SK-N-SH (cell line): Measurements from ENCODE around the gene ZNF484. TPM values are rescaled to one million over a fixed set of nuclear protein-coding genes. Genes with fewer than 3 reads are reported as not detected.

Experiments used
- CTCF ChIA-PET: fragments of 300-600, 350-600 bp; formaldehyde crosslinking; extraction: SDS; loops from one replicate; lab custom pipeline; 2021; lab: Yijun Ruan, JAX
- POLR2A ChIA-PET: fragments of 350-600 bp; sonication (Branson Sonifier 250); formaldehyde crosslinking; extraction: SDS; loops from one replicate; lab custom pipeline; 2020; ENCODE audit warnings: antibody characterized with exemption, inconsistent platforms; lab: Yijun Ruan, JAX
- DNase-seq: peaks from one replicate; pipeline ENCODE4 v3.0.0; 2012
- H2AFZ ChIP-seq: fragments of 200-600 bp; sonication (generic); 2 replicates; pipeline ENCODE4 v1.8.1; 2016; ENCODE audit warnings: antibody characterized with exemption, mild to moderate bottlenecking, low read depth
- H3F3A ChIP-seq: fragments of 200-600 bp; sonication (generic); replicated peaks from 2 replicates; pipeline ENCODE3; 2016; ENCODE audit warnings: antibody characterized with exemption, mild to moderate bottlenecking; ENCODE audit not compliant: insufficient read depth
- H3K27ac ChIP-seq, 2 experiments: fragments of 200-500 bp in 1 of 2; fragments of 200-600 bp in 1 of 2; sonication (Bioruptor generic) in 1 of 2; sonication (generic), shearing (Covaris generic) in 1 of 2; 2 replicates each; pipeline versions ENCODE4 v1.5.1 to v1.6.1; 2014 to 2016; ENCODE audit warnings: low read depth in 2 of 2, inconsistent platforms in 1 of 2, low read length in 1 of 2, mild to moderate bottlenecking in 1 of 2, mixed read lengths in 1 of 2
- H3K27me3 ChIP-seq: fragments of 200-600 bp; sonication (generic), shearing (Covaris generic); 2 replicates; pipeline ENCODE4 v1.6.1; 2016; ENCODE audit warnings: mixed run types; ENCODE audit not compliant: insufficient read depth
- H3K36me3 ChIP-seq, 2 experiments: fragments of 200-500 bp in 1 of 2; fragments of 200-600 bp in 1 of 2; sonication (Bioruptor generic) in 1 of 2; sonication (generic) in 1 of 2; replicated peaks in 1 of 2; 2 replicates each; pipeline versions ENCODE3 to v1.5.1; 2014 to 2016; ENCODE audit warnings: low read length in 1 of 2, mild to moderate bottlenecking in 1 of 2; ENCODE audit not compliant: insufficient read depth in 2 of 2, control insufficient read depth in 1 of 2
- H3K4me1 ChIP-seq, 2 experiments: fragments of 200-500 bp in 1 of 2; fragments of 200-600 bp in 1 of 2; sonication (Bioruptor generic) in 1 of 2; sonication (generic), shearing (Covaris generic) in 1 of 2; 2 replicates each; pipeline versions ENCODE4 v1.5.1 to v1.6.1; 2014 to 2016; ENCODE audit warnings: low read depth in 1 of 2, low read length in 1 of 2, mixed run types in 1 of 2; ENCODE audit not compliant: insufficient read depth in 2 of 2, control insufficient read depth in 1 of 2
- H3K4me2 ChIP-seq: fragments of 200-600 bp; sonication (generic), shearing (Covaris generic); 2 replicates; pipeline ENCODE4 v1.6.1; 2017; ENCODE audit warnings: mixed run types
- H3K4me3 ChIP-seq, 2 experiments: fragments of 200-500 bp in 1 of 2; fragments of 200-600 bp in 1 of 2; sonication (Bioruptor generic) in 1 of 2; sonication (generic), shearing (Covaris generic) in 1 of 2; 2 replicates each; pipeline versions ENCODE4 v1.5.1 to v1.8.1; 2014 to 2016; ENCODE audit warnings: low read depth in 2 of 2, inconsistent platforms in 1 of 2, low read length in 1 of 2, mild to moderate bottlenecking in 1 of 2, mixed read lengths in 1 of 2, moderate library complexity in 1 of 2
- H3K79me2 ChIP-seq: fragments of 200-600 bp; sonication (generic); 2 replicates; pipeline ENCODE4 v1.8.1; 2017; ENCODE audit warnings: mild to moderate bottlenecking; ENCODE audit not compliant: insufficient read depth
- H3K9ac ChIP-seq: fragments of 200-600 bp; sonication (generic); 2 replicates; pipeline ENCODE4 v1.6.1; 2017; ENCODE audit warnings: mixed run types
- H3K9me2 ChIP-seq: fragments of 200-600 bp; sonication (generic); 2 replicates; pipeline ENCODE4 v1.6.1; 2017; ENCODE audit warnings: mixed run types
- H3K9me3 ChIP-seq: fragments of 200-600 bp; sonication (generic); 2 replicates; pipeline ENCODE4 v1.6.1; 2017; ENCODE audit warnings: mixed run types, mild to moderate bottlenecking, moderate library complexity
- H4K20me1 ChIP-seq: fragments of 200-600 bp; sonication (generic); 2 replicates; pipeline ENCODE4 v1.6.1; 2017; ENCODE audit warnings: mild to moderate bottlenecking, mixed run types; ENCODE audit not compliant: insufficient read depth
- CHD2 ChIP-seq: fragments of 150-350 bp; IDR thresholded peaks from 2 replicates; pipeline ENCODE4 v1.6.1; 2018; ENCODE audit warnings: low read length; ENCODE audit not compliant: partially characterized antibody
- FOXJ3 ChIP-seq: sonication (generic); formaldehyde crosslinking; IDR thresholded peaks from 2 replicates; pipeline ENCODE4 v1.5.1; 2020; ENCODE audit warnings: mild to moderate bottlenecking, missing genetic modification reagents
- JUND ChIP-seq: IDR thresholded peaks from 2 replicates; pipeline ENCODE4 v1.4.0; 2012
- NFIC ChIP-seq: IDR thresholded peaks from 2 replicates; pipeline ENCODE4 v1.4.0; 2012; ENCODE audit warnings: borderline replicate concordance
- POLR2AphosphoS5 ChIP-seq: IDR thresholded peaks from 2 replicates; pipeline ENCODE4 v1.6.1; 2012; ENCODE audit warnings: low read depth, low read length
- RFX5 ChIP-seq: IDR thresholded peaks from 2 replicates; pipeline ENCODE4 v1.6.1; 2012; ENCODE audit warnings: mild to moderate bottlenecking, improper control_type of control experiment, low read length
- RXRA ChIP-seq: IDR thresholded peaks from 2 replicates; pipeline ENCODE4 v1.4.0; 2012; ENCODE audit warnings: low read depth, mild to moderate bottlenecking, borderline replicate concordance
- USF2 ChIP-seq: fragments of 150-350 bp; IDR thresholded peaks from 2 replicates; pipeline ENCODE4 v1.6.1; 2017; ENCODE audit warnings: antibody characterized with exemption, low read length, low read depth, borderline replicate concordance
- YY1 ChIP-seq: IDR thresholded peaks from 2 replicates; pipeline ENCODE4 v1.4.0; 2012; ENCODE audit warnings: low read depth, mild to moderate bottlenecking
- WGBS: methylation state at CpG from one replicate; pipeline ENCODE4 v1.1.6; 2017; ENCODE audit warnings: low lambda C conversion rate; 5-methylcytosine and 5-hydroxymethylcytosine counted together
- polyA plus RNA-seq, 3 experiments: library from polyadenylated mRNA; depleted of rRNA; stranded (reverse); fragments of >200 nt; gene quantifications; 2 replicates each; pipeline ENCODE4 v1.2.3, GENCODE V29; 2012
- TF ChIP-seq, protein P1 (sequence below): fragments of 200-600 bp; sonication (generic); IDR thresholded peaks from 2 replicates; pipeline ENCODE4 v1.6.1; 2017; ENCODE audit warnings: antibody characterized with exemption, mild to moderate bottlenecking, moderate library complexity
- TF ChIP-seq, protein P2 (sequence below): IDR thresholded peaks from 2 replicates; pipeline ENCODE4 v1.4.0; 2012; ENCODE audit warnings: low read depth, borderline replicate concordance

ZNF484 gene
- polyA plus RNA-seq, 1 of the 3 experiments (the other 2 are of a cell fraction) = 0.79 TPM

DNA sequence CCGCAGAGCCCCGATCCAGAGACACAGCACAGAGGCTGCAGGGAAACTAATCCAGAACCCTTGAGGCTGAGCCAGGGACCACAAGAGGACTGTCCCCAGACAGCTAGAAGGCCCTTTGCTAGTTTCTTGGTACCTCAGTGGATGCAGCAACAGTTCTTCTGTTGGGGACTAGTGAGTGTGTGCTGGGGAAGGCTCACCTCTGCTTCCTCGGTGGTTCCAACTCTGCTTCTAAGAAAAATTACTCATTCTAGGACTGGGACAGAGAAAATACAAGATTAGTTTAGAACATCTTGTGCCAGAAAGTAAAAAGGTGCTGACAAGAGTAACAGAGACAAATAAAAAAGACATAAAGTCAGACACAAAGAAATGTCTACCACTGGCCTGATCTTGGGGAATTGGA, 19.5 kb upstream of the ZNF484 start:
- WGBS = 57% methylated on average over 2 of the region's 3 CpGs
- Histone ChIP-seq H3F3A (no peaks in the 10 kb centered on the region), H3K4me2 (no peak overlapping the region), H3K4me3 (no peak overlapping the region), H4K20me1 (no peaks in the 10 kb centered on the region), H3K9ac (no peak overlapping the region), H2AFZ (no peak overlapping the region), H3K27me3 (no peaks in the 10 kb centered on the region), H3K79me2 (no peaks in the 10 kb centered on the region), H3K36me3 (no peaks in the 10 kb centered on the region), H3K9me3 (no peaks in the 10 kb centered on the region), H3K4me1 (no peaks in the 10 kb centered on the region), H3K9me2 (no peaks in the 10 kb centered on the region), H3K27ac (no peak overlapping the region)
- CTCF ChIA-PET = no interaction called here
- TF ChIP-seq, protein P1, sequence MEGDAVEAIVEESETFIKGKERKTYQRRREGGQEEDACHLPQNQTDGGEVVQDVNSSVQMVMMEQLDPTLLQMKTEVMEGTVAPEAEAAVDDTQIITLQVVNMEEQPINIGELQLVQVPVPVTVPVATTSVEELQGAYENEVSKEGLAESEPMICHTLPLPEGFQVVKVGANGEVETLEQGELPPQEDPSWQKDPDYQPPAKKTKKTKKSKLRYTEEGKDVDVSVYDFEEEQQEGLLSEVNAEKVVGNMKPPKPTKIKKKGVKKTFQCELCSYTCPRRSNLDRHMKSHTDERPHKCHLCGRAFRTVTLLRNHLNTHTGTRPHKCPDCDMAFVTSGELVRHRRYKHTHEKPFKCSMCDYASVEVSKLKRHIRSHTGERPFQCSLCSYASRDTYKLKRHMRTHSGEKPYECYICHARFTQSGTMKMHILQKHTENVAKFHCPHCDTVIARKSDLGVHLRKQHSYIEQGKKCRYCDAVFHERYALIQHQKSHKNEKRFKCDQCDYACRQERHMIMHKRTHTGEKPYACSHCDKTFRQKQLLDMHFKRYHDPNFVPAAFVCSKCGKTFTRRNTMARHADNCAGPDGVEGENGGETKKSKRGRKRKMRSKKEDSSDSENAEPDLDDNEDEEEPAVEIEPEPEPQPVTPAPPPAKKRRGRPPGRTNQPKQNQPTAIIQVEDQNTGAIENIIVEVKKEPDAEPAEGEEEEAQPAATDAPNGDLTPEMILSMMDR = no peak
- TF ChIP-seq POLR2AphosphoS5 (no peak), RFX5 (no peak), JUND (no peak), USF2 (no peak), FOXJ3 (CRISPR knock-in tag) (no peak)
- POLR2A ChIA-PET = interaction anchor here (0.7 kb wide), 1 partner anchor 24 kb away, joined by 3 read pairs; no protein-coding TSS in a partner anchor
- DNase-seq = no peak

DNA sequence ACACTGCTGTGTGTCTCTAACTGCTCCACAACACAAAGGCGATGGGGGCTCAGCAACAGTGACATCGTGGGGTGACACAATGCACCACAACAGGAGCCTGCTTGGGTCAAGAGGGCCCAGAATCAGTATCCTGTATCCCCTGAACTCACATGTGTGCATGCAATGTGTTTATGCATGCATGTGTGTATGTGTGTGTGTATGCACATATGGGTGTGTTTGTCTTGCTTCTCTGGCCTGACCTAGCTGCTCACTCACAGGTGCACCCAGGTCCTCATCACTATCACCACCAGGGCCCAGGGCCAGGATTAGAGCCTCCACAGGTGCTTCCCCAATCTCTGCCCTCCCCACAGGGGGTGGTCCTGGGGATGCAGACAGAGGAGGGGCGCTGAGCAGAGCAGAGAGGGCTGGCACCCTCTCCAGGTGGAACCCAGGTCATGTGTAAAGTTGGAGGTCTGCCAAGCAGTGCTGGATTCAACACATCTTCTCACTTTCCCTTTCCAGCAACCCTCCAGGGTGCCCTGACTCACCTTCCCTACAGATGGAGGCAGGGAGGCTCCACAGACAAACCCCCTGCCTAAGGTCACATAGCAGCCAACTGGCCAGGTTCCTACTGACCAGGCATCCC, 18.1 kb upstream of the ZNF484 start:
- CTCF ChIA-PET = no interaction called here
- 50% methylated on average over 1 of the region's 3 CpGs for WGBS
- Histone ChIP-seq H4K20me1 (no peaks in the 10 kb centered on the region), H3K36me3 (no peaks in the 10 kb centered on the region), H3F3A (no peaks in the 10 kb centered on the region), H3K79me2 (no peaks in the 10 kb centered on the region), H3K9me3 (no peaks in the 10 kb centered on the region), H3K4me1 (no peaks in the 10 kb centered on the region)
- no peak for DNase-seq
- TF ChIP-seq YY1 (no peak), RFX5 (no peak), USF2 (no peak), NFIC (no peak), RXRA (no peak), CHD2 (no peak)
- TF ChIP-seq, protein P2, sequence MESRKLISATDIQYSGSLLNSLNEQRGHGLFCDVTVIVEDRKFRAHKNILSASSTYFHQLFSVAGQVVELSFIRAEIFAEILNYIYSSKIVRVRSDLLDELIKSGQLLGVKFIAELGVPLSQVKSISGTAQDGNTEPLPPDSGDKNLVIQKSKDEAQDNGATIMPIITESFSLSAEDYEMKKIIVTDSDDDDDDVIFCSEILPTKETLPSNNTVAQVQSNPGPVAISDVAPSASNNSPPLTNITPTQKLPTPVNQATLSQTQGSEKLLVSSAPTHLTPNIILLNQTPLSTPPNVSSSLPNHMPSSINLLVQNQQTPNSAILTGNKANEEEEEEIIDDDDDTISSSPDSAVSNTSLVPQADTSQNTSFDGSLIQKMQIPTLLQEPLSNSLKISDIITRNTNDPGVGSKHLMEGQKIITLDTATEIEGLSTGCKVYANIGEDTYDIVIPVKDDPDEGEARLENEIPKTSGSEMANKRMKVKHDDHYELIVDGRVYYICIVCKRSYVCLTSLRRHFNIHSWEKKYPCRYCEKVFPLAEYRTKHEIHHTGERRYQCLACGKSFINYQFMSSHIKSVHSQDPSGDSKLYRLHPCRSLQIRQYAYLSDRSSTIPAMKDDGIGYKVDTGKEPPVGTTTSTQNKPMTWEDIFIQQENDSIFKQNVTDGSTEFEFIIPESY = no peak
- TF ChIP-seq, all 33 proteins: peak for 0
- H3K27ac ChIP-seq = no peak overlapping the region
- H3K9ac ChIP-seq = no peak overlapping the region
- POLR2A ChIA-PET = no interaction called here
- H3K9me2 ChIP-seq = no peaks in the 10 kb centered on the region
- no peak overlapping the region for H2AFZ ChIP-seq
- no peak overlapping the region for H3K4me2 ChIP-seq
- no peak overlapping the region for H3K4me3 ChIP-seq
- no peaks in the 10 kb centered on the region for H3K27me3 ChIP-seq
